Melanocyte of skin (primary cell): ENCODE data around the gene ZNF385D. TPM values are rescaled to one million over a fixed set of nuclear protein-coding genes. Genes with fewer than 3 reads are reported as not detected.

Source experiments
- total RNA-seq, 2 donors: library from RNA; depleted of rRNA; stranded (reverse); fragments of >200 nt; gene quantifications; 2 replicates each; pipeline ENCODE4 v1.2.3, GENCODE V29; 2012

Gene ZNF385D, protein sequence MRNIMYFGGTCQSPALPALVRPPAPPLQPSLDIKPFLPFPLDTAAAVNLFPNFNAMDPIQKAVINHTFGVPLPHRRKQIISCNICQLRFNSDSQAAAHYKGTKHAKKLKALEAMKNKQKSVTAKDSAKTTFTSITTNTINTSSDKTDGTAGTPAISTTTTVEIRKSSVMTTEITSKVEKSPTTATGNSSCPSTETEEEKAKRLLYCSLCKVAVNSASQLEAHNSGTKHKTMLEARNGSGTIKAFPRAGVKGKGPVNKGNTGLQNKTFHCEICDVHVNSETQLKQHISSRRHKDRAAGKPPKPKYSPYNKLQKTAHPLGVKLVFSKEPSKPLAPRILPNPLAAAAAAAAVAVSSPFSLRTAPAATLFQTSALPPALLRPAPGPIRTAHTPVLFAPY
- under 1 TPM in 1 of 2 donors, not detected in 1; 0.33 TPM for total RNA-seq

DNA sequence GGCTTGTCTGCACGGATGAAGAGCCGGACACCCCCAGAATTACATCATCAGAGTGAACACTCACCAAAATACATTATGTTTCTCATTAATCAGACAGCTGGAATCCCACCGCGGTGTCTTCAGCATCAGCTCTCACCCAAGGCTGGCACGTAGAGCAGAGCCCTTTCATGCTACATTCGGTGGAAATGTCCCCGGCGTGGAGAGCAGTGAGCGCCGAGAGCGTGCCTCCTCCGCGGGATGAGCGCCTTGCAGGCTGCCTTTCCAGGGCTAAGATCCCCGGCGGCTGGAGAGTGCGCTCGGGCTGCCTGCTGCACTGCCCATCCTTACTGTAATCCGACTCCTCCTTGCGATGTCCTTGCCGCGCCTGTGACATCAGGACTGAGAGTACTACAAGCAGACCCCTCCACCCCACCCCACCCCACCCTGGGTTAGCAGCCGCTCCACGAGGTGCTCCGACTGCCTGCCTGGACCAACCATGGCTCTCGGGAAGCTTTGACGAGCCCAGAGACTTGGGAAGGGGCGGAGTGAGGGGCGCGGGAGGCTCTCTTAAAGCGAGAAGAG lies at the start of gene ZNF385D:
Gene ZNF385D, minus strand, starts transcription at position 380 of the 561 bp plus-strand sequence. Its CDS starts 294 bp downstream, at position 86.

